HG03108 (cell line): ENCODE results near the gene PIM3.

Experiments used
- ATAC-seq: cut with Tn5 transposase; IDR thresholded peaks from one replicate; pipeline ENCODE4 v1.9.1; 2021; ENCODE audit warnings: moderate library complexity; ENCODE audit not compliant: unreplicated experiment

The PIM3 gene

GRCh38 chr22:49960159-49961004 lies at the start of gene PIM3:
Gene PIM3 (plus strand): TSS chr22:49960772. CDS start chr22:49960948, 176 bp downstream.
- peak; percentile 48 for ATAC-seq

- no peak for ATAC-seq
Observed at GRCh38 chr22:49911881-49912625, 48.5 kb upstream of the PIM3 start.

- no peak for ATAC-seq
Observed at GRCh38 chr22:49913026-49913425, 47.5 kb upstream of the PIM3 start.

GRCh38 chr22:49913446-49913845 lies 47.1 kb upstream of the PIM3 start:
- no peak for ATAC-seq

- no peak for ATAC-seq
Observed at GRCh38 chr22:49914256-49914655, 46.3 kb upstream of the PIM3 start.

- no peak for ATAC-seq
Observed at GRCh38 chr22:49915610-49916009, 45.0 kb upstream of the PIM3 start.

- no peak for ATAC-seq
Observed at GRCh38 chr22:49916831-49917230, 43.7 kb upstream of the PIM3 start.

GRCh38 chr22:49917974-49918910 lies 42.3 kb upstream of the PIM3 start, which contains the start of the genes ALG12 and CRELD2:
Gene ALG12 (minus strand): TSS chr22:49918438. CDS start chr22:49913765, 4,673 bp downstream.
Gene CRELD2 (plus strand): TSS chr22:49918634. CDS start chr22:49918770, 136 bp downstream.
- ATAC-seq: peak; percentile 88

GRCh38 chr22:49918911-49919881 lies 41.4 kb upstream of the PIM3 start:
- no peak for ATAC-seq

- no peak for ATAC-seq
Observed at GRCh38 chr22:49920859-49921258, 39.7 kb upstream of the PIM3 start.

GRCh38 chr22:49921508-49922278 lies 38.9 kb upstream of the PIM3 start:
- ATAC-seq: no peak

GRCh38 chr22:49922484-49922883 lies 38.1 kb upstream of the PIM3 start:
- no peak for ATAC-seq

- no peak for ATAC-seq
Observed at GRCh38 chr22:49922926-49923325, 37.6 kb upstream of the PIM3 start.

GRCh38 chr22:49923445-49923844 lies 37.1 kb upstream of the PIM3 start:
- ATAC-seq: no peak

- no peak for ATAC-seq
Observed at GRCh38 chr22:49924113-49924833, 36.3 kb upstream of the PIM3 start.

- peak; percentile 38 for ATAC-seq
Observed at GRCh38 chr22:49925525-49926128, 34.9 kb upstream of the PIM3 start.

GRCh38 chr22:49926916-49927315 lies 33.7 kb upstream of the PIM3 start:
- ATAC-seq: no peak
